ENCODE data around the gene SDCBP2. TPM values are rescaled to one million over a fixed set of nuclear protein-coding genes. Genes with fewer than 3 reads are reported as not detected.

SDCBP2 gene
- total RNA-seq, 1 donor from 2014 or later, result 2.2 TPM

Other genes with a start within 250 kb of the SDCBP2 start
- 185 and 189 TPM in 2 replicates for gene PSMF1, start 210.5 kb downstream of the SDCBP2 start, total RNA-seq
- 0.36 and 0.61 TPM in 2 replicates for gene TMEM74B, start 144.2 kb downstream of the SDCBP2 start, total RNA-seq
- not detected in 2 replicates for gene C20orf202, start 125.7 kb downstream of the SDCBP2 start, total RNA-seq
- not detected in 2 replicates for gene RAD21L1, start 103.1 kb downstream of the SDCBP2 start, total RNA-seq
- gene SNPH, start 62.8 kb downstream of the SDCBP2 start, total RNA-seq, result 2.1 and 2.5 TPM in 2 replicates
- 295 and 297 TPM in 2 replicates for gene FKBP1A, start 63.9 kb upstream of the SDCBP2 start, total RNA-seq
- 108 and 111 TPM in 2 replicates for gene NSFL1C, start 137.7 kb upstream of the SDCBP2 start, total RNA-seq
- not detected in 2 replicates for gene SIRPB2, start 162.3 kb upstream of the SDCBP2 start, total RNA-seq
- gene SIRPD, start 228.6 kb upstream of the SDCBP2 start, total RNA-seq, result not detected in 2 replicates

Measured in activated T-helper 1 cell treated with anti-CD3 and anti-CD28 coated beads, Interleukin-12 subunit alpha, Interleukin-12 subunit beta, Interleukin-2, Interleukin-4 antibody, amounts not matched to agents 30 ng/mL and 10 ng/mL and 1 ng/mL, durations not matched to agents 14 hours and 24 hours and 36 hours (primary cell).